ENCODE measurements around the gene SLC38A4. TPM values are rescaled to one million over a fixed set of nuclear protein-coding genes. Genes with fewer than 3 reads are reported as not detected.

SLC38A4 gene
- total RNA-seq, 1 experiment from 2014 or later: not detected

DNA sequence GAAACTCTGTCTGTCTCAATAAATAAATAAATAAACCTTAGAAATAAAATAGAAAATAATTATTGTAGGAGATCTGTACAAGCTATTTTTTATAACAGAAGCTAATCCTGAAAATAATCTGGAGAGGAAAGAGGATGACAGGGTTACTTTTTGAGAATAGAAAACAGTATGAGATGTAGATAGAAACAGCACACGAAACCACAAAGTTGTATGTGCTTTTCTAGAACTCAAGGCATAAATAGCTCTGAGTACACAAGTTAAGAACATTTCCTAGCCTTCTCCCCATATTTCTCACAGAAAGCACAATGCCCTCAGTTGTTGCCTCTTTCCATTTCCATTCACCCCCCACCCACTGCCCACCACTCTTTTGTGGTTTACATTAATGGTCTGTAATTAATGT is 35.7 kb downstream of the SLC38A4 start:
- in situ Hi-C loops (cut with HindIII; ENCODE audit: low pct_unique_long_range_greater_than_20kb, low sequenced_read_pairs): no loop called here
- DNase-seq (ENCODE audit: low read depth, low spot score): no peak

DNA sequence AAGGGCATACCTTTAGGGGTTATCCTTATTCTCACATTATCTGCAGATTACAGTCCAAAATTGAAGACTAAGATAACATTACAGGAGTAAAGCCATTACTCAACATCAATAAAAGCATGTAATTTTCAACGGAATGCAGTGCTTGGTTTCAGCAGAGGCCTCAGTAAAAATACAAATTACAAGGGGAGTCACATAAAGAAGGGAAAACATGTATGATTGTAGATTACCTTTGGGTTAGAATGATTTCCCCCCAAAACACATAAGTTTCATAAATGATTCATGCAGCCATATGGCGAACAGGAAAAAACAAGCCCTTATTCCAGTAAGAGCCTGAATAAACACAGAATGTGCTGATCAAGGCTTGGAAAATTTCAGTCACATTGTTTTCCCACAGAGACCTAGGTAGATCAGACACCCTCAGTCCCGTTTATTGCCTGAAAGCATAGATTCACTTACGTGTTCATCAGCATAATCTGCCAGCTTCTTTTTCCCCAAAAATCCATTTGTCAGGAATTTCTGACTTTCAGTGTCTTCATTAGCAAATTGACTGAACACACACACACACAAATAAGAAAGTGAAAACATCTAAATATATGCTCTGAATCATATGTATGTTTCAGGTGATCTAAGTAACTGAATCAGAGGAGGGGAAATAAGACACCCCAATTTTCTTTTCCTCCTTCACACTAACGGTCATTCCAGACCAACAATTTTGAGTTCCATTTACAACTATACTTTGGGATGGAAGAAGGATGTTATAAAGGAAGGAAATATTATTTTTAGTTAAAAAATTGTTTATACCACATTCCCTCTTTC is 37.5 kb downstream of the SLC38A4 start:
- DNase-seq (ENCODE audit: low read depth, low spot score): no peak
- in situ Hi-C loops (cut with HindIII; ENCODE audit: low pct_unique_long_range_greater_than_20kb, low sequenced_read_pairs): no loop called here

DNA sequence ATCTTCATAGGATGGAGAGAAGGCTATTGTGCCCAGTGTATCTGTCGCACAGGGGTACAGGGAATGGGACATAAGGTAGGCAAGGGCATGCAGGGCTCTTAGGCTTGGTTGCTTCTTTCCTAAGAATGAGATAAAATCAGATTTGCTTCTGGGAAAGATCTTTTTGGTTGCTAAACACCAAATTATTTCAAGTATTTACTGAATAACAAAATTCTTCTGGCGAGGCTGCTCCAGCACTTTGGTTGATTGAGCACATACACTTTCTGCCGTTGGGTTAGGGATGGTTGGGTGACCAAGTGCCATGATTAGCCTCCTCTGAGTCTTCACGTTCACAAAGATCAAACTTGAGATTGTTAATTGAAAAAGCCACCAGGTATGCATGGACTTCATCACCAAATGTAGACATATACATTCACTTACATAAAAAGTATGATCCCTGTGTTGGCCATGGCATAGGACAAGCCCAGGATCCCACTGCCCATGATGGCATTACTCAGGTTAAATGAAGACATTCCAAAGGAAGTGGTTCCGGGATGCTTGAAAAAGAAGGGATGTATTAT is 38.2 kb downstream of the SLC38A4 start:
- in situ Hi-C loops (cut with HindIII; ENCODE audit: low pct_unique_long_range_greater_than_20kb, low sequenced_read_pairs): no loop called here
- DNase-seq (ENCODE audit: low read depth, low spot score): no peak

DNA sequence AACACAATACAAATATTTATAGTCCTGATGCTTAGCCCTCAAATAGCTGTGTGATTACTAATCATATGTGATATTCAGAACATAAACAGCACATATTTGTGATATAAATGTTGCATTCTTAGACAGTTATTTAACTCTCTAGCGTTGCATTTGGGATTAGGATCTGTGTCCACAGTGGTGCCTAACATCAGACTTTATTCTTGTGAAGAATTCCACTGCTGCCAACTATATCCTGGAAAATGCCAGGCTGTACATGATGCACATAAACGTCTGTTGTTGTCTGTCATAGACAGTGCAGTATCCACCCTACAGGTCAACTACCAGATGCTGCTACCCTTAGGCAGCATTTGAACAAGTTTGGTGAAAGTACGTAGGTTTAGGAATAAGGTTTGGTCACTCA is 39.0 kb downstream of the SLC38A4 start:
- no peak for DNase-seq (ENCODE audit: low read depth, low spot score)
- in situ Hi-C loops (cut with HindIII; ENCODE audit: low pct_unique_long_range_greater_than_20kb, low sequenced_read_pairs): no loop called here

DNA sequence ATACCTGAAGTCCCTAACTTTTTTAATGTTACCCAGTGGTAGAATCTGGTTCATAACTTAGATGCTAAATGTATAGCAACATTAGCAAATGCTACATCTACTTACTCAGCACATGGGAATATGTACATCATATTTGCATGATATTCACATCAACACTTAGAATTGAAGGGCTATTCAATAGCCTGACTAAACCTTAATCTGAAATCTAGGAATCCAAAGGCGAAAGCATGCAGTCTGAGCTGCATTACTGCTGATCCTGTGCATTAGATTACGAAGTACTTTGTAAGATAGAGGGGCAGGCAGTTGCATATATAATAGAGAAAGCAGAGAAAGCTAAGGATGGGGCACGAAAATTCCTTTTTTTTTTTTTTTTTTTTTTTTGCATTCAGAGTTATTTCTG is 40.4 kb downstream of the SLC38A4 start:
- no peak for DNase-seq (ENCODE audit: low read depth, low spot score)
- in situ Hi-C loops (cut with HindIII; ENCODE audit: low pct_unique_long_range_greater_than_20kb, low sequenced_read_pairs): no loop called here

DNA sequence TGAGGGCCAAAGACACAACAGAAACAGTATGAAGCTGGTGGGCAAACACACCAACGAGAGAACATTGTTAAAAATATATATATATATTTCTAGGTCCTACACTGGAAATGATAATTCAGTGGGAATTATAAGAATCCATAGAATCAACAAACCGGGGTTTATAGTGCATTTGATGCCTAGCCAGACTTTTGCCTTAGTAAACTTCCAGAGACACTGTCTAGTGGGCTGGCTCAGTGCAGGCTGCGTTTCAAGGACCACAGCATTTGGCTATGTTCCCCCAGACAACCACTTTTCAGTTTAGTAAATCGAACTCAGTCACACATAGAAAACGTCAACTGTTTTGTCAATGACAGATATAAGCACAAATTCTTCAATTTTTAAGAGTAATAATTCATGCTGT is 41.9 kb downstream of the SLC38A4 start:
- in situ Hi-C loops (cut with HindIII; ENCODE audit: low pct_unique_long_range_greater_than_20kb, low sequenced_read_pairs): no loop called here
- DNase-seq (ENCODE audit: low read depth, low spot score): no peak

DNA sequence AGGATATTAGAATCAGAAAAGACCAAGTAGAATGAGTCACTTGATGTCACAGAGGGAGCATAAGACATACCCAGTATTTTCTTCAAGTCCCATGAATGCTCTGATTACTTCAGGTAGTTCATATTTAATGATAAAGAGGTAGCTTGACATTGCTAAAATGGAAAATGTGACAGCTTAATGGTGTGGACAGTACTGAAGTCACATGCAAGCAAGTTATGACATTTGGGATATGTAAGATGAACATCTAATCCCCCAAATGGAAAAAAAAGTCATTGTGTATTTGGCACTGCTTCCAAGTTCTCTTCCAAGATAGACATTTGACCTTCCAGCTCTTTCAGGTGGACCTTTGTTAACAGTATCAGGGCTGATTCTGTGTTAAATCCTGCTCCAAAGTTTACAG is 45.9 kb downstream of the SLC38A4 start:
- in situ Hi-C loops (cut with HindIII; ENCODE audit: low pct_unique_long_range_greater_than_20kb, low sequenced_read_pairs): no loop called here
- no peak for DNase-seq (ENCODE audit: low read depth, low spot score)

DNA sequence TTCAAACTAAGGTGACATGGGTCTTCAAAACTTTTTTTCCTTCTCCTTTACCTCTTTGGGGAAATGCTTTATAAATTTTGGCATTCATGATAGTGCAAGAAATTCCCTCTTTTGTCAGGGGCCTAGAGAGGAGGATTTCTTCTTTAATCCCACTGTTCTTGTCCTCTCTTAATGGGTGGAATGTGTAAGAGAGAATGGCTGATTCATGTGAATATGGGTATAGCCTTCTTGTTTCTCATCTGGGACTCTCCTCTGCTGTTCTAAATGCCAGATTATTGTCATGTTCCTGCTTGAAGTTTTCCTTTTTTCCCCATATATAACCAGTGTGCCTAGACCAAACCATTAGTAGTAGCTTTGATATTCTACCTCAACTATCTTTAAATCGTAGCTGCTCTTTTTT is 46.7 kb downstream of the SLC38A4 start:
- in situ Hi-C loops (cut with HindIII; ENCODE audit: low pct_unique_long_range_greater_than_20kb, low sequenced_read_pairs): no loop called here
- DNase-seq (ENCODE audit: low read depth, low spot score): no peak

DNA sequence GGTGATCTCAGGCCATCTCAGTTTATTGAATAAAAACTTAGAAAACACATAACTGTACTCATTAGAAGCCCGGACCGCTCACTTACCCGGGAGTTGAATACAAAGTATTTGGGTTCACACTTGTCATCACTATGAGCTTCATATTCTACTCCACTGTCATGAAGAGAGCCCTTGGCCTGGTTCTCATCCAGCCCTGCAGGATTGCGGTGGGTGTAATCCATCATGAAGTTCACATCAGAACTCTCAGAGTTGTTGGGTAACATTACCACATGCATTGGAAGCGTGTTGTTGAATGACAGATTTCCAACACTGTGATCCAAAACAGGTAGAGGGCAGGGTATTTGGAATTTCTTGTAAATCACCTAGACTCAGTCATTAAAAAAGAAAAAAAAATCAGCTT is 47.4 kb downstream of the SLC38A4 start:
- no peak for DNase-seq (ENCODE audit: low read depth, low spot score)
- in situ Hi-C loops (cut with HindIII; ENCODE audit: low pct_unique_long_range_greater_than_20kb, low sequenced_read_pairs): no loop called here

DNA sequence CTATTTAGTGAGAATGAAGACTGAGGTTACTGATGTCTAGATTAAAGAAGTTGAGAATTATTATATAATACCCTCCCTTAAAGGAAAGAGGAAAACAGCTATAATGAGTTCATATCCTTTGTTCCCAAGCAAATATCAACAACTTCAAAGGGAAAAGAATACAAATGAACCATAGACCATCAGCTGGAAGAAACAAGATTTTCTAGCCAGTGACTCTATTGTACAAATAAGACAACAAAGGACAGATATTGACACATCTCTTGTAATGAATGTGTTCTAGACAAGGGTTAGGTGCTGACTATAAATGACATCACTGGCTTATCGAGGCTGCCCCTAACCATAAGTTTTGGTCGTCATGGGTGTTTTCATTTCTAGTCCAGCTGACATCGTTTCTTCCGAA is 48.2 kb downstream of the SLC38A4 start:
- DNase-seq (ENCODE audit: low read depth, low spot score): no peak
- in situ Hi-C loops (cut with HindIII; ENCODE audit: low pct_unique_long_range_greater_than_20kb, low sequenced_read_pairs): no loop called here

DNA sequence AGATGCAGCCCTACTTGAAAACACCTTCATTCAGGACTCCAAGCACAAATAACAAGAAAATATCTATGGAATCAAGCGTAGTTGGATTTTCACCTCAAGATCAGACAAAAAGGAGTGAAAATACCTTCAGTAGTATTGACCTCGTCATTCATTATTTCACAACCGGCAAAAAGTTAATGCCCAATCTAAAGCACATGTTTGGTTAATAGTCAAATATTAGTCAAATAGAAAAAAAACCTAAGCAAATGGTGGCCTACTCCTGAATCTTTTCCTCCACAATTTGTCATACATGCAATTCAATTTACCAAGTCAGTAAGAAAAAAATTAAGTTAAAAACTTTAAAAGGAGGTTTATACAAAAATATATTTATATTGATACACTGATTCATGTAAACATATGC is 50.0 kb downstream of the SLC38A4 start:
- DNase-seq (ENCODE audit: low read depth, low spot score): no peak
- in situ Hi-C loops (cut with HindIII; ENCODE audit: low pct_unique_long_range_greater_than_20kb, low sequenced_read_pairs): no loop called here

DNA sequence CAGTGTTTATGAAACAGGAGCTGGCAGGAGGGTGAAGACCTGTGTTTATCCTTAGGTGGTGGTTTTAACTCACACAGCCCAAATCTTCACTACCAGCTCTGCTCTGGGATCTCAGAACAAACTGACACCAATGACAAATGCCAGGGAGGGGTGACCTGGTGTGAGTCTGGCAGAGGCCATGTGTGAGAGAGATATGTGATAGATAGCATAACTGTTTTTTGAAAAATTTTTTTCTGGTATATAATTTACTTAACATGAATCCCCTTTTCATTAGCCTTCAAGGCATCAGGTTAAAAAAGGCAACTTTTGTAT is 51.5 kb downstream of the SLC38A4 start:
- in situ Hi-C loops (cut with HindIII; ENCODE audit: low pct_unique_long_range_greater_than_20kb, low sequenced_read_pairs): no loop called here
- no peak for DNase-seq (ENCODE audit: low read depth, low spot score)

DNA sequence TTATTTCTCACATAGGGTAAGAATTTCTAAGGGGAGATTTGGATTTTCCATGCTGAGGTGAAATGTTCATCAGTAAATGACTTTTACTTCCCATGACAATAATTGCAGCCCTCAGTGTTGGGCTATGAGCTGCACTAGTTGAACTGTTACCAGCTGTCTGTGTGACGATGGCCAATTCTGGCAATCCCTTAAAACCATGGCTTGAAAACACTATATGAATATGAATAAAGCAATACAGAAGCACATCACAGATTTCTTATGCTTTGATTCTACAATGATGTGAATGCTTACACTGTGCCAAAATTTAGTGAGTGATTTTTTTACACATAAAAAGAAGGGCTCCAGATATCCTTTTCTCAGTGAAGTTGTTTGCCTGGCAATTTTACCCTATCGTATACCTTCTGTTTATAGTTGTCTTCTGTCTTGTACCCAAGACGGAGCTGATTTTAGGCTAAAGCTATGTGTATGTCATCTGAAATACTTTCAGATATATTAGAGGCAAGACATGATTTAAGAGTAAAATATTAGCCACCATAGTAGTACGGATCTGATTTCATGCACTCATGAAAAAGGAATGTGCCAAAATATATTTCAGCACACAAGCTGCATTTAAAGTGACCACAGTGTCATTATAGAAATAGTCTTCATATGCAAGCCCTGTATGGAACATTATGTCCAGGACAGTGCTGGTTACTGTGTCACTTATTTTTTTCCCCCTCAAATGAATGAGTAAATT is 52.0 kb downstream of the SLC38A4 start:
- DNase-seq (ENCODE audit: low read depth, low spot score): no peak
- in situ Hi-C loops (cut with HindIII; ENCODE audit: low pct_unique_long_range_greater_than_20kb, low sequenced_read_pairs): no loop called here

DNA sequence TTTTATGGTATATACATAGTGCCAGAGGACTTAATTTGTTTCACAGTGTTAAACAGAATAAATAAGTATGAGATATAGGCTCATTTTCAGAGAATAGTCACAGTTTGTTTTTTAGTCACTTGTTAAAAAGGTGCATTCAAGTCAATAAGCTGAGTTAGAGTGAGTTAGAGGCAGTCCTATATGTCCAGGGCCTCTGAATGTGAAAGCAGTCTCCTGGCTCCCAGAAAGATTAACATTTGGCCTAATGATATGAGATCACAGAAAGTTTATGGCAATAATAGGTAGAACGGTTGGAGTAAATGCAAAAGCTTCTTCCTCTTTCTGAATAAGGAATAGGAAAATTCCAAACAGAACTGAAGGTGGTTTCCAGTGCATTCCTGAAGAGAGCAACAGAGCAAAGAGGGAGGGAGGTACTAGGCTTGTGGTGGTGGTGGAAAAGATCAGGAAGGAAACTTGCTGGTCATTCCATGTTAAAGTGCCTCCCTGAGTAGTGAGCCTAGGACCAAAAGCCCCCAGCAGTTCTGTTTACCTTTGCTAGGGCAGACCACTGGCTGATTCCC is 54.4 kb downstream of the SLC38A4 start:
- no peak for DNase-seq (ENCODE audit: low read depth, low spot score)

DNA sequence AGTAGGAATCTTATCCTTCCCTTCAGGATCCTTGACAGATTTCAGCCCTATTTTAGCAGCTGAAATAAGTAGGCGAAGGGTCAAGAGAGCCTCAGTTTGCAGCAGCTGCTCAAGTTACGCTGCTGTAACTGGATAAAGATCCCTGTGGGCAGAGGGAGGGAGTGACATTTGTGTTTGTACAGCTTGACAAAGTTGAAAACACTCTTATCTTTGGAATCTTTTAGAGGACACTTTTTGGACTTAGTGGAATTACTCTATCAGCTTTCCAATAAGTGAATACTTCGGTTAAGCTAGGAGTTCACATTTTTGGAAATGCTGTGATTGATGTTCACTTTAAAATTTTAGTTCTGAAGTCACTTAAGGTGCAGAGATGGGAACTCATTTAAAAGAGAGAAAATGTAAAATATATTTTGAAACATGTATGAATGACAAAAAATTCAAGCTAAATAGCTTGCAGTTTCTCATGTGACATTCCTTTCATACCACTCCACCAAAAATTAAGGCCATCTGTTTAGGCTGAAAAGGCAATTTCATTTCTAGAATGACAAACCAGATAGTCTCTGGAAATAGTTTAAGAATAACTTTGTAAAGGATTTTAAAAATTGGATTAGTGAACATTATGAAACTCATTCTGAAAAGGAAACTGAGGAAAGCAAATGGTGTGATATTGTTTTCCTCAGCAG is 55.2 kb downstream of the SLC38A4 start:
- DNase-seq (ENCODE audit: low read depth, low spot score): no peak
- in situ Hi-C loops (cut with HindIII; ENCODE audit: low pct_unique_long_range_greater_than_20kb, low sequenced_read_pairs): no loop called here

More for the DNA sequence above, 54.4 kb downstream of the SLC38A4 start:
- in situ Hi-C loops (cut with HindIII; ENCODE audit: low pct_unique_long_range_greater_than_20kb, low sequenced_read_pairs): no loop called here

DNA sequence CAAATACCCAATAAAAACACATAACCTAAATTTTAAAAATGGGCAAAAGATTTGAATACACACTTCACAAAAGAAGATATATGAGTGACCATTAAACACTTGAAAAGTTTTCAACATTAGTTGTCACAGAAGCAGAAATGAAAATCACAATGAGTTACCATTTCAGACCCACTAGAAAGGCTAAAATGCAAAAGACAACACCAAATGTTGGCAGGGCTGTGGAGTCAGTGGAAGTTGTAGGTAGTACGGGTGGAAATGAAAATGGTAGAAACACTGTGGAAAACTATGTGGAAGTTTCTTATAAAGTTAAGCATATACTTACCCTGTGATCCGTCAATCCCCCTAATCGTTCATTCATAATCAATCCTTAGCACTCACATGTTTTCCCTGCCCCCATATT is 61.8 kb downstream of the SLC38A4 start:
- DNase-seq (ENCODE audit: low read depth, low spot score): no peak

DNA sequence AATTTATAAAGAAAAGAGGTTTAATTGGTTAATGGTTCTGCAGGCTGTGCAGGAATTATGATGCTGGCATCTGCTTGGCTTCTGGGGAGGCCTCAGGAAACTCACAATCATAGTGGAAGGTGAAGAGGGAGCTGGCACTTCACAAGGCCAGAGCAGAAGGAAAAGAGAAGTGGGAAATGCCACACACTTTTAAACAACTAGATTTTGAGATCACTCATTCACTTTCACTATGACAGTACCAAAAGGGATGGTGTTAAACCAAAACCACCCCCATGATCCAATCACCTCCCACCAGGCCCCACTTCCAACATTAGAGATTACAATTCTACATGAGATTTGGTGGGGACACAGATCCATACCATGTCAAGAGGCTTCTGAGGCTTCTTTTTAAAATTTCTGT is 62.6 kb downstream of the SLC38A4 start:
- in situ Hi-C loops (cut with HindIII; ENCODE audit: low pct_unique_long_range_greater_than_20kb, low sequenced_read_pairs): no loop called here
- DNase-seq (ENCODE audit: low read depth, low spot score): no peak

More for the DNA sequence above, 61.8 kb downstream of the SLC38A4 start:
- in situ Hi-C loops (cut with HindIII; ENCODE audit: low pct_unique_long_range_greater_than_20kb, low sequenced_read_pairs): no loop called here

DNA sequence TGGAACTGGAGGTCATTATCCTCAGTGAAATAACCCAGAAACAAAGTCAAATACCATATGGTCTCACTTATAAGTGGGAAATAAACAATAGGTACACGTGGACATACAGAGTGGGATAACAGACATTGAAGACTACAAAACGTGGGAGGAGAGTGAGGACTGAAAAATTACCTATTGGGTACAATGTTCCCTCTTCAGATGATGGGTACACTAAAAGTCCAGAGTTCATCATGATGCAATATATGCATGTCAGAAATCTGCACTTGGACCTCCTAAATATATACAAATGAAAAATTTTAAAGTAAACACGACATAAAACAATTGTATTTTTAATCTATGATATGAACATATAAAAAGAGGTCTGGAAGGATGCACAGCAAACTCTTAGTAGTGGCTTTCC is 71.2 kb downstream of the SLC38A4 start:
- in situ Hi-C loops (cut with HindIII; ENCODE audit: low pct_unique_long_range_greater_than_20kb, low sequenced_read_pairs): no loop called here
- no peak for DNase-seq (ENCODE audit: low read depth, low spot score)

Data from SK-MEL-5 (cell line).